Effector memory CD8-positive, alpha-beta T cell (primary cell): ENCODE results near the gene ZNF287.

Experiments
- ATAC-seq: fragments of 150-1000 bp; cut with Tn5 transposase; replicated peaks from 2 replicates; pipeline ENCODE4 v1.10.0; 2021; ENCODE audit warnings: mild to moderate bottlenecking, moderate library complexity
- DNase-seq, 3 experiments: peaks; one replicate each; pipeline ENCODE4 v3.0.0; 2021
- H3K27ac Mint-ChIP-seq, 2 donors: one replicate each; pipeline ENCODE4 v1.8.0; 2022; ENCODE audit warnings: mild to moderate bottlenecking in 2 of 2, mixed read lengths in 2 of 2, moderate library complexity in 2 of 2
- H3K27me3 Mint-ChIP-seq, 2 donors: one replicate each; pipeline ENCODE4 v1.8.0; 2022; ENCODE audit warnings: mixed read lengths in 2 of 2
- H3K36me3 Mint-ChIP-seq: one replicate; pipeline ENCODE4 v1.8.0; 2022; ENCODE audit warnings: mild to moderate bottlenecking, moderate library complexity, mixed read lengths; ENCODE audit not compliant: insufficient read depth
- H3K4me1 Mint-ChIP-seq, 2 donors: one replicate each; pipeline ENCODE4 v1.8.0; 2022; ENCODE audit warnings: low read depth in 2 of 2, mixed read lengths in 2 of 2
- H3K4me3 Mint-ChIP-seq, 2 donors: one replicate each; pipeline ENCODE4 v1.8.0; 2022; ENCODE audit warnings: mild to moderate bottlenecking in 2 of 2, mixed read lengths in 2 of 2, moderate library complexity in 2 of 2
- H3K9me3 Mint-ChIP-seq, 2 donors: one replicate each; pipeline ENCODE4 v1.8.0; 2022; ENCODE audit warnings: mixed read lengths in 2 of 2

The ZNF287 gene

DNA sequence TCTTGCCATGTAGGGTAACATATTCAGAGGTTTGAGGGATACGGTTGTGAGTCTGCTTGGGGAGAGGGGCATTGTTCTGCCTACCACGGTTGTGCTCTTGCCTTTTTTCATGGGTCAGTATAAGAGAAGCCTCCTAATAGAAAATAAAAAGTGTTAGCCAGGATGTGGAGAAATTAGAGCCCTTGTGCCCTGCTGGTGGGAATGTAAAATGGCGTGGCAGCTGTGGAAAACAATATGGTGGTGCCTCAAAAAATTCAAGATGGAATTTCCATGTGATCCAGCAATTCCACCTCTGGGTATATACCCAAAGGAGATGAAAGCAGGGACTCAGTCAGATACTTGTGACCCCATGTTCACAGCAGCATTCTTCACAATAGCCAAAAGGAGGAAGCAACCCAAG, 62.8 kb downstream of the ZNF287 start:
- DNase-seq: no peak
- ATAC-seq: no peak
- Mint-ChIP-seq H3K4me1 (no peaks in the 10 kb centered on the region), H3K27ac (no peak overlapping the region), H3K27me3 (peaks cover 0 to 17% of the 10 kb centered on the region in 2 donors), H3K36me3 (no peaks in the 10 kb centered on the region), H3K4me3 (no peak overlapping the region), H3K9me3 (no peaks in the 10 kb centered on the region)

DNA sequence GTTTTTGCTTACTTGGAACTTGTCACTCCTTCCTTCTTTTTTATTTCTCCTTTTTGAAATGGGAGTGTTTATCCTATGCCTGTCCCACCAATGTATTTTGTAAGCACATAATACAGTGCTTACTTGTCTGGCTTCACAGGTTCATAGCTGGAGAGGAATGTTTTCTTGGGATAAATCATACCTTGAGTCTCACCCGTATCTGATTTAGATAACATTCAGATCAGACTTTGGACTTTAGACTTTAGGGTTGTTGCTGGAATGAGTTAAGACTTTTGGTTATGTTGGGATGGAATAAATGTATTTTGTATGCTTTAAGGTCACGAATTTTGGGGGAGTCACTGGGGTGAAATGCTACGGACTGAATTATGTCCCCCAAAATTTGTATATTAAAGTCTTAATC, 64.0 kb downstream of the ZNF287 start:
- no peak for ATAC-seq
- Mint-ChIP-seq H3K9me3 (no peaks in the 10 kb centered on the region), H3K27ac (no peak overlapping the region), H3K36me3 (no peaks in the 10 kb centered on the region), H3K27me3 (peaks cover 0 to 17% of the 10 kb centered on the region in 2 donors), H3K4me3 (no peak overlapping the region), H3K4me1 (no peaks in the 10 kb centered on the region)
- no peak for DNase-seq
